Measurements from ENCODE around the gene ALPL.

The ALPL gene

DNA sequence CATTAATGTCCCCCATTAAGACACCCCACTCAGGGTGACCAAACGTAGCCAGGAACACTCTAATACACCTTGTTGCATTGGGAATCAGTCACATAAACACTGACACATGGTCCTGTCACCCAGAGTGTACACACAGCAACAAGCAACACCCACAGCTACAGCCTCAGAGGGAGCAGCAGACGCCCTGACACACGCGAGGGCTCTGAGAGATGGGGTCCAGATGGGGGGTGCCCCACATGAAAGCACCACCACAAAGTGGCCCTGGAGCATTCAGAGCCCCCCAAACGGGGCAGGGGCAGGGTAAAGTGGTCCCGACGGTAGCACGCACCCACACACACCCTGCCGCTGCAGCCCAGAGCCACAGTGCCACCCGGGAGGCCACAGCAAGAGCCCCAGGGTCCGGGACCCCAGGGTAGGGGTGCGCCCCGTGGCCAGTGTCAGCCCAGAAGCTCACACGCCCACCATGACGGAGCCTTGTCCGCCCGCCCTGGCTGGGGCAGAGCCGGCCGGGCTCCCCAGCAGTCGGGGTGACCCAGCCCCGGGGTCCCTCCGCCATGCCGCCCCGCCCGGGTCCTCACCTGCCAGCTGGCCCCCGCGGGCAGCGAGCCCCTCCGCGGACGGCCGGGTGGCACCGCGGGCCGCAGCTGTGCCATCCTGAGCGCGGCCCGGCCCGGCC is 112.7 kb downstream of the ALPL start:
- DNase-seq (ENCODE audit: low read depth): no peak
- TF ChIP-seq, protein P1, sequence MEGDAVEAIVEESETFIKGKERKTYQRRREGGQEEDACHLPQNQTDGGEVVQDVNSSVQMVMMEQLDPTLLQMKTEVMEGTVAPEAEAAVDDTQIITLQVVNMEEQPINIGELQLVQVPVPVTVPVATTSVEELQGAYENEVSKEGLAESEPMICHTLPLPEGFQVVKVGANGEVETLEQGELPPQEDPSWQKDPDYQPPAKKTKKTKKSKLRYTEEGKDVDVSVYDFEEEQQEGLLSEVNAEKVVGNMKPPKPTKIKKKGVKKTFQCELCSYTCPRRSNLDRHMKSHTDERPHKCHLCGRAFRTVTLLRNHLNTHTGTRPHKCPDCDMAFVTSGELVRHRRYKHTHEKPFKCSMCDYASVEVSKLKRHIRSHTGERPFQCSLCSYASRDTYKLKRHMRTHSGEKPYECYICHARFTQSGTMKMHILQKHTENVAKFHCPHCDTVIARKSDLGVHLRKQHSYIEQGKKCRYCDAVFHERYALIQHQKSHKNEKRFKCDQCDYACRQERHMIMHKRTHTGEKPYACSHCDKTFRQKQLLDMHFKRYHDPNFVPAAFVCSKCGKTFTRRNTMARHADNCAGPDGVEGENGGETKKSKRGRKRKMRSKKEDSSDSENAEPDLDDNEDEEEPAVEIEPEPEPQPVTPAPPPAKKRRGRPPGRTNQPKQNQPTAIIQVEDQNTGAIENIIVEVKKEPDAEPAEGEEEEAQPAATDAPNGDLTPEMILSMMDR (IDR thresholded peaks at IDR 0.05; ENCODE audit: control insufficient read depth, insufficient read depth, low read depth, low read length, missing control alignments): no peak
- no peak overlapping the region for H3K4me3 ChIP-seq (ENCODE audit: control insufficient read depth, low read depth, low read length)

DNA sequence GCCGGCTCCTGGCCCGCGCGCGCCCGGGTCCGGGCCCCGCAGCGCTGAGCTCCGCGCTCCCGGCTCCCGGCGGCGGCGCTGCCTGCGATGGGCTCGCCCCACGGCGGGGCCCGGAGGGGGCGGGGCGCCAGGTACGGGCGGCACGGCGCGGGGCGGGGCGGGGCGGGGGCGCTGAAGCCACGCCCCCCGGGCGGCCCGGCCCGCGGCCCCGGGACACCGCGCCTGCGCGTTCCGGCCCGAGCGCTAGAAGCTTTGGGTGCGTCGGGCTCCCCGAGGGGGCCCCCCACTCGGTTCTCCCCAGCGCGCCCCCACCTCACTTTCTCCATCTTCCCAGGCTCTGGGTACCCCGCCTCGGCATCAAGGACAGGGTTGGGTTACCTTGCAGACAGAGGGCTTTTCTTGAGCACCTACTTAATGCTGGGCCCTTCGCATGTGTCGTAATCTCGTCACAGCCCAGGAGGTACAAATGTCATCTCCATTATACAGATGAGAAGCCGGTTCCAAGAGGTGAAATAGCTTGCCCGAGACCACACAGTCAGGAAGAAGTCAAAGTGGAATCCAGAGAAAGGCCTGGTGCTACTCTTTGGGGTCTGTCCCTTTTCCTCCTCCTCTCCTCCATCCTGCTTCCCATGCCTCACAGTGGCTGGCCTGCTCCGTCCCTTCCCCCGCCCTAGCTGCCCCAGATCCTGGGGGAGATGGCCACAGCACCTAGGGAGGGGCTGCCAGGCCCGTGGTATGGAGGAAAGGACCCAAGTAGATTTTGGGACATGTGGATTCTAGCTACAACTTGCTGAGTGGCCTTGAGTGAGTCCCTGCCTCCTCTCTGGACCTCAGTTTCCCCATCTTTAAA is 113.5 kb downstream of the ALPL start:
- TF ChIP-seq, protein P1 (IDR thresholded peaks at IDR 0.05; ENCODE audit: control insufficient read depth, insufficient read depth, low read depth, low read length, missing control alignments): no peak
- no peak overlapping the region; the same call in 1 of the 2 replicates for H3K4me3 ChIP-seq (ENCODE audit: control insufficient read depth, low read depth, low read length)
- DNase-seq (ENCODE audit: low read depth): no peak

DNA sequence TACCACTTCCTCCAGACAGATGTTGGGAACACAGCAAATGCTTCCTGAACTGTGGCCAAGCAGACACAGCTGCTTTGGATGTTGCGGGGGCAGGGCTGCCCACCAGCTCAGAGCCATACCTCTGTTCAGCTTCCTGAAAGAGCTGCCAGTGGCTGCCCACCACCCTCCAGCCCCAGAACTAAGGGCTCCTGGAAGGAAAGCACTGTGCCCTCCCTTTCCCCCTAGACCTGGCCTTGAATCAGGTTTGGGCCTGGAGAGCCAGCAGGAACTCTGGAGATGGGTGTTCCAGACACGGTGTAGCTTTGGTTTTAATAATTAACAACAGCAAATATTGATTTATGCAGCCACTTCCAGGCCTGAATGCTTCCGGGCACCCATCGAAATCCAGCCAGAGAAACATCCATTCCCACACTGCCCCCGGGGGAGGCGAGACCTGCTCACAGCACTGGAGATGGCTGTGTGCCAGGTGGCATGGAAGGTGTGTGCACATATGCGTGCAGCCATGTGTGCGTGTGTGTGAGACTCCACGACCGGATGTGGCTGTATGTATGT is 114.3 kb downstream of the ALPL start:
- no peak for DNase-seq (ENCODE audit: low read depth)
- no peak overlapping the region for H3K4me3 ChIP-seq (ENCODE audit: control insufficient read depth, low read depth, low read length)
- TF ChIP-seq, protein P1 (IDR thresholded peaks at IDR 0.05; ENCODE audit: control insufficient read depth, insufficient read depth, low read depth, low read length, missing control alignments): no peak

DNA sequence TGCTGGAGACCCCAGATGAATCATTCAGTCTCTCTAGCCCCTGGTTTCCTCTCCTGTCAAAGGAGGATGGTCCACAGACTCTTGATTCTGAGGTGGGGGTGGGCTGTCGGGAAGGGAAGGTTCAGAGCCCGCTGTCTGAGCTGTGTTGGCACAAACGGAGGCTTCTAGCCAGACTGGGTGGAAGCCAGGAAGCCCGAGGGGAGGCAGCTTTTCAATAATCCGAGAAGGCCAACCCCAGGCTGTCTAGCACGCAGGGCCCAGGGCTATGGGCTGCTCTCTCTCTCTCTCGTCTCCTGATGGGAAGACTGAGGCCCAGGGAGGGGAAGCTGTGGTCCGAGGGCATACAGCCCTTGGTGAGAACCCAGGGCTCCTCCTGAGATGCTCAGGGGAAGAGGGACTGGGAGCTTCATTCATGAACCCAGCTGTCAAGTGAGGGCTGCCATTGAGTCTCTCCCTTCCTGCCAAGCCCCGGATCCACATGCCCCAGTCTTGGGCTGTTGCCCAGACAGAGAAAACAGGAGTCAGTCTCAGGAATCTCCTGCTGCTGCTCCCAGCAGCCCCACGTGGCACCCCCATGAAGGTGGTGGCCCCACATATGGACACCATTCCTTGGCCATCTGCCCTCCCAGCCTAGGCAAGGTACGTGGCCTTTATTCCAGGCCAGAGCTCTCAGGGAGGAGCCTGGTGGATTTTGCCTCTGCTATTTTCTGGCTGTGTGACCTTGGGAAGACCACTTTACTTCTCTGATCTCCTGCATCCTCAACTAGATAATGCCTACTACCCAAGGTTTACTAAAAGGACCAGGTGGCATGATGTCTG is 115.6 kb downstream of the ALPL start:
- no peak for DNase-seq (ENCODE audit: low read depth)
- H3K4me3 ChIP-seq (ENCODE audit: control insufficient read depth, low read depth, low read length): no peak overlapping the region
- TF ChIP-seq, protein P1 (IDR thresholded peaks at IDR 0.05; ENCODE audit: control insufficient read depth, insufficient read depth, low read depth, low read length, missing control alignments): no peak

DNA sequence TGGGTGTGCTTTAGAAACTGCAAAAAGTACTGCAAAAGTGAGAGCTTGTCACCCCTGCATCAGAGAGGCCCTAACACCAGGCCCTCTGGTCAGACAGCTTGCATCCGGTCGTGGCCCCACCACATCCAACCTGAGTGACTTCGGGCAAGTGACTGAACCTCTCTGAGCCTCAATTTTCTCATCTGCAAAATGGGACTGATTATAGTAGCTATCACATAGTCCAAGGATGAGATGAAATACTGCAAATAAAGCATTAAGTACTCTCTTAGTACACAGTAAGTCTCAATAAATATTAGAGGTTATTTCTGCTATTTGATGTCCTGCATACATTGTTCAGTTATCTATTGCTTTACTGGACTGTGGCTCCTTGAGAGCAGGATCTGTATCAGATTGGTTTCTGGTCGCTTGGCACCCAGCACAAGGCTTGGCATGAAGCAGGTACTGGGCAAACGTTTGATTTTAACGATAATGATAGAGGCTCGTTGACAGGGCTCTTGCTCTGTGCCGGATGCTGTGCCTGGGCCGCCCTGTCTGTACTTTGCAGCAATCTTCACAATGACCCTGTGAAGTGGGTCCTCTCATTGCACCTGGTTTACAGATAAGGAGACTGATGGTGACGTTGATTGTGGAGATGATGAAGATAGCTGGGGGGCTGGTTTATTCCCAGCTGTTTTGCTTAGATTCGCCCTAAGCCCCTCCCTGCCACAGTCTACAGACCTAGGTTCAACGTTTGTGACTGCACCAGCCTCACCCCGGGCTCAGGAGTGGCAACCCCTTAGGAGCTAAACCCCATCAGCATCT is 116.4 kb downstream of the ALPL start:
- H3K4me3 ChIP-seq (ENCODE audit: control insufficient read depth, low read depth, low read length): no peak overlapping the region

More for the DNA sequence above, 116.4 kb downstream of the ALPL start:
- no peak for DNase-seq (ENCODE audit: low read depth)
- TF ChIP-seq, protein P1 (IDR thresholded peaks at IDR 0.05; ENCODE audit: control insufficient read depth, insufficient read depth, low read depth, low read length, missing control alignments): no peak

Data from AG09309 (cell line).